HUES6 (cell line): ENCODE measurements around the gene ARL6IP4.
"Not testable (repeated sequence)": the region's sequence is repeated elsewhere in the genome, so short reads cannot be mapped to it uniquely, and the experiment has no call there.

ENCODE experiments used
- H3K27ac ChIP-seq: 2 replicates; pipeline ENCODE4 v1.7.0; 2013; ENCODE audit warnings: low read depth, mild to moderate bottlenecking, low read length, inconsistent platforms
- H3K27me3 ChIP-seq: 2 replicates; pipeline ENCODE4 v1.6.1; 2013; ENCODE audit warnings: low read length; ENCODE audit not compliant: control insufficient read depth, insufficient read depth
- H3K36me3 ChIP-seq: 2 replicates; pipeline ENCODE4 v1.6.1; 2013; ENCODE audit warnings: low read length; ENCODE audit not compliant: control insufficient read depth, insufficient read depth
- H3K4me1 ChIP-seq: 2 replicates; pipeline ENCODE4 v1.6.1; 2013; ENCODE audit warnings: low read length; ENCODE audit not compliant: control insufficient read depth, insufficient read depth
- H3K4me3 ChIP-seq: 2 replicates; pipeline ENCODE4 v1.5.1; 2013; ENCODE audit warnings: low read depth, low read length
- H3K9ac ChIP-seq: one replicate; pipeline ENCODE4 v1.6.1; 2013; ENCODE audit warnings: mild to moderate bottlenecking, low read length
- H3K9me3 ChIP-seq: 2 replicates; pipeline ENCODE4 v1.6.1; 2013; ENCODE audit warnings: low read depth, low read length; ENCODE audit not compliant: control insufficient read depth, insufficient read depth

ARL6IP4 gene

DNA sequence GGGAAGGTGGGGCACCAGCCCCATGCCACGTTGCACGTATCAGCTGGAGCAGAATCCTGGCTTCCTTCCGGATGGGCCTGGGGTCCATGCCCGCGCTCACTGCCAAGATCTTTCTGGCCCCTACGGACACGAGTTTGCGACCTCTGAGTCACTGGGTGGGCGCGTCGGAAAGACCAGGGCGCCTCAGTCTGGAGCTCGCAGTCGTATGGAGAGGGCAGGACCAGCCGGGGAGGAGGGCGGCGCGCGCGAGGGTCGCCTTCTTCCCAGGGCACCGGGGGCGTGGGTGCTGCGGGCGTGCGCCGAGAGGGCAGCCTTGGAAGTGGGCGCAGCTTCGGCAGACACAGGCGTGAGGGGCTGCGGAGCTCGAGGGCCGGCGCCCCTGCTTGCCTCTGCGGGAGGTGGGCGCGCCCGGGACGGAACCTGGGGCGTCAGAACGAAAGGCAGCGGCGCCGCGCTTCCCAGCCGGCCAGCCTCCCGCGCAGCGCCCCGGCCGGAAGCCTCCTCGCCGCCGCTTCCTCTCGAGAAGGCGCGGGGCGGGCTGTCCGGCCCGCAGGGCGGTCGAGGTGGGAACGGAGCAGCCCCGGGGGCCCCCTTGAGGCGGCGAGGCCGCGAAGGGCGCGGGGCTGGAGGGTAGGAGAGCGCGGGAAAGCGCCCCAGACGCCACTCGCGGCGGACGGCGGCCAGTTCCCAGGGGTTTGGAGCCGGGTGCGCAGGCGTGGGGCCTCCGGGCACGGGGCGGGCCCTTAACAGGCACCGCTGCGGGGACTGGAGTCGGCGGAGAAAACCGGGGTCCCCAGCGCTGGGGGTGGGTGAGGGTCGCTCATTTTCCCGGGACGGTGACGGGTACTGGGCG lies at the start of gene ARL6IP4:
ARL6IP4 (plus strand) TSS at position 499 of the 853 bp plus-strand sequence. CDS start 459 bp downstream, outside the sequence.
- H3K36me3 ChIP-seq = peaks cover 32% of the 10 kb centered on the region
- H3K9me3 ChIP-seq = no peaks in the 10 kb centered on the region
- H3K9ac ChIP-seq = peak within 1 kb of the TSS; percentile 95
- H3K4me1 ChIP-seq = peaks cover 31% of the 10 kb centered on the region
- peak within 1 kb of the TSS; percentile 91 for H3K27ac ChIP-seq
- peak within 1 kb of the TSS; percentile 89 for H3K4me3 ChIP-seq
- no peaks in the 10 kb centered on the region for H3K27me3 ChIP-seq

GRCh38 chr12:122932207-122932606 lies 48.3 kb upstream of the ARL6IP4 start:
- no peak overlapping the region for H3K9ac ChIP-seq
- no peaks in the 10 kb centered on the region for H3K9me3 ChIP-seq
- H3K27me3 ChIP-seq = no peaks in the 10 kb centered on the region
- H3K4me1 ChIP-seq = peaks cover 4% of the 10 kb centered on the region; the same call in 1 of the 2 replicates
- no peak overlapping the region for H3K4me3 ChIP-seq
- no peak overlapping the region for H3K27ac ChIP-seq
- no peaks in the 10 kb centered on the region for H3K36me3 ChIP-seq

GRCh38 chr12:122934722-122935121 lies 45.8 kb upstream of the ARL6IP4 start:
- Histone ChIP-seq H3K27ac (no peak overlapping the region), H3K36me3 (no peaks in the 10 kb centered on the region), H3K9me3 (no peaks in the 10 kb centered on the region), H3K27me3 (no peaks in the 10 kb centered on the region), H3K4me1 (peaks cover 4% of the 10 kb centered on the region; the same call in 1 of the 2 replicates), H3K9ac (no peak overlapping the region), H3K4me3 (no peak overlapping the region)

- Histone ChIP-seq H3K4me1 (peaks cover 4% of the 10 kb centered on the region; the same call in 1 of the 2 replicates), H3K4me3 (no peak overlapping the region), H3K36me3 (no peaks in the 10 kb centered on the region), H3K9me3 (no peaks in the 10 kb centered on the region), H3K27me3 (no peaks in the 10 kb centered on the region), H3K9ac (peak overlapping the region; percentile 19), H3K27ac (no peak overlapping the region)
Measured at GRCh38 chr12:122935318-122935717, 45.2 kb upstream of the ARL6IP4 start.

DNA sequence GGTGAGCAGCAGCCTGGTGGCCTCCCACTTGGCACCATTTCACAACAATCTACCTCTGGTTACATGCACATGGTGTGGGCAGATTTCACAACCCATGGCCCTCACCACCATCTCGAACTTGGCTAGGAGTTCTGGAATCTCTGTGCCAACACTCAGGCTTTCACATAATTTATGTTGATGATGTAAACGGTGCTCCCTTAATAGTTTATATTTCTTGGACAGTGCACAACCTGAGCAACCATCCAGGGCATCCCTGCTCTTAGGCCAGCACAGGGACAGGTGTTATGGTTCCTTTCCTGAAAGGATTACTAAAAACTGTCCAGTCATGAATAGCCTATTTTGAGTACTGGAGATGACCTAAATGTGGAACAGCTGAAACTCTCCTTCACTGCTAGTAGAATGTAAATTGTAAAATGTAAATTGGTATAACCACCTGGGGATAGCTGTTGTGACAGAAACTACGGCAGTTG lies 42.8 kb upstream of the ARL6IP4 start:
- no peaks in the 10 kb centered on the region for H3K9me3 ChIP-seq
- H3K27ac ChIP-seq = no peak overlapping the region
- H3K36me3 ChIP-seq = no peaks in the 10 kb centered on the region
- no peak overlapping the region for H3K9ac ChIP-seq
- H3K4me1 ChIP-seq = peaks cover 4% of the 10 kb centered on the region; the same call in 1 of the 2 replicates
- no peak overlapping the region for H3K4me3 ChIP-seq
- H3K27me3 ChIP-seq = no peaks in the 10 kb centered on the region

DNA sequence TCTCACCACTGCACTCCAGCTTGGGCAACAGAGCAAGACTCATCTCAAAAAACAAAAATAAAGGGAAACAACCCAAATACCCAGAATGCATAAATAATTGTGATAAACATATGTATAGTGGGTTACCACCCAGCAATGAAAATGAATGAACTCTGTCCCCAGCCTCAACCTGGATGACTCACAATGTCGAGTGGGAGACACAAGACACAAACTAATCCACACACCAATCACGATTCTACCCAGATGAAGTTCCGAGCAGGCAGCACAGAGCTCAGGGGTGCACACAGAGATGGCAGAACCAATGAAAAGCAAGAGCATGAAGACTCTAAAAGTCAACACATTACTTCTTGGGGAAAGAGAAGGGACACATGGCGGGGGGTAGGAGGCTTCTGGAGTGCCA lies 41.4 kb upstream of the ARL6IP4 start:
- no peak overlapping the region for H3K27ac ChIP-seq
- H3K36me3 ChIP-seq = no peaks in the 10 kb centered on the region
- no peak overlapping the region for H3K4me3 ChIP-seq
- H3K9me3 ChIP-seq = no peaks in the 10 kb centered on the region
- H3K27me3 ChIP-seq = no peaks in the 10 kb centered on the region
- H3K4me1 ChIP-seq = peaks cover 4% of the 10 kb centered on the region; the same call in 1 of the 2 replicates
- H3K9ac ChIP-seq = no peak overlapping the region

DNA sequence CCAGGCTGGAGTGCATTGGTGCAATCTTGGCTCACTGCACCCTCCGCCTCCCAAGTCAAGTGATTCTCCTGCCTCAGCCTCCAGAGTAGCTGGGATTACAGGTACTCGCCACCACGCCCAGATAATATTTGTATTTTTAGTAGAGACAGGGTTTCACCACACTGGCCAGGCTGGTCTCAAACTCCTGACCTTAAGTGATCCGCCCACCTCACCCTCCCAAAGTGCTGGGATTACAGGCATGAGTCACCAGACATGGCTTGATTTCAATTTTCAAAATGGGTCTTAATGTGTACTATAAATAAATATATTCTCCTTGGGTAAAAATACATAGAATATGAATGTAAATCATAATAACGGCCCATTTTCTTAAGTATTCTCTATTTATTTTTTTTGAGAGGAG lies 39.1 kb upstream of the ARL6IP4 start:
- not testable (repeated sequence) for H3K27me3 ChIP-seq, H3K36me3 ChIP-seq, H3K9ac ChIP-seq, H3K27ac ChIP-seq, H3K4me1 ChIP-seq, H3K4me3 ChIP-seq, H3K9me3 ChIP-seq

DNA sequence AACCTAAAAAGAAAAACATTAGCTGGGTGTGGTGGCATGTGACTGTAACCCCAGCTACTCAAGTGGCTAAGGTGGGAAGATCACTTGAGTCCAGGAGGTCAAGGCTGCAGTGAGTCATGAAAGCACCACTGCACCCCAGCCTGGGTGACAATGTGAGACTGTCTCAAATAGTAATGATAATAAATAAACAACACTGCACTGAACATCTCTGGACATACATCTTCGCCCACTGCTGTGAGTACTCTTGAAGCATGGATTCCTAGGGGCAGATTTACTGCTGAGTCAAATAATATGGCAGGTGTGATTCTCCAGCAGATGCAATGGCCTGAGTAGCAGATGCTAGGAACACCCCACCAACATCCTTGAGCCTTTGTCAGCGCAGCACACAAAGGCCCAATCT lies 37.8 kb upstream of the ARL6IP4 start:
- H3K36me3 ChIP-seq = no peaks in the 10 kb centered on the region
- no peak overlapping the region for H3K4me3 ChIP-seq
- no peaks in the 10 kb centered on the region for H3K9me3 ChIP-seq
- no peak overlapping the region for H3K9ac ChIP-seq
- peaks cover 4% of the 10 kb centered on the region; the same call in 1 of the 2 replicates for H3K27me3 ChIP-seq
- no peak overlapping the region for H3K27ac ChIP-seq
- H3K4me1 ChIP-seq = peaks cover 8% of the 10 kb centered on the region; the same call in 1 of the 2 replicates

- H3K27me3 ChIP-seq = peaks cover 4% of the 10 kb centered on the region; the same call in 1 of the 2 replicates
- H3K36me3 ChIP-seq = no peaks in the 10 kb centered on the region
- no peak overlapping the region for H3K9ac ChIP-seq
- no peaks in the 10 kb centered on the region for H3K9me3 ChIP-seq
- H3K4me1 ChIP-seq = peaks cover 8% of the 10 kb centered on the region; the same call in 1 of the 2 replicates
- H3K27ac ChIP-seq = no peak overlapping the region
- no peak overlapping the region for H3K4me3 ChIP-seq
Measured at GRCh38 chr12:122943196-122943595, 37.3 kb upstream of the ARL6IP4 start.

DNA sequence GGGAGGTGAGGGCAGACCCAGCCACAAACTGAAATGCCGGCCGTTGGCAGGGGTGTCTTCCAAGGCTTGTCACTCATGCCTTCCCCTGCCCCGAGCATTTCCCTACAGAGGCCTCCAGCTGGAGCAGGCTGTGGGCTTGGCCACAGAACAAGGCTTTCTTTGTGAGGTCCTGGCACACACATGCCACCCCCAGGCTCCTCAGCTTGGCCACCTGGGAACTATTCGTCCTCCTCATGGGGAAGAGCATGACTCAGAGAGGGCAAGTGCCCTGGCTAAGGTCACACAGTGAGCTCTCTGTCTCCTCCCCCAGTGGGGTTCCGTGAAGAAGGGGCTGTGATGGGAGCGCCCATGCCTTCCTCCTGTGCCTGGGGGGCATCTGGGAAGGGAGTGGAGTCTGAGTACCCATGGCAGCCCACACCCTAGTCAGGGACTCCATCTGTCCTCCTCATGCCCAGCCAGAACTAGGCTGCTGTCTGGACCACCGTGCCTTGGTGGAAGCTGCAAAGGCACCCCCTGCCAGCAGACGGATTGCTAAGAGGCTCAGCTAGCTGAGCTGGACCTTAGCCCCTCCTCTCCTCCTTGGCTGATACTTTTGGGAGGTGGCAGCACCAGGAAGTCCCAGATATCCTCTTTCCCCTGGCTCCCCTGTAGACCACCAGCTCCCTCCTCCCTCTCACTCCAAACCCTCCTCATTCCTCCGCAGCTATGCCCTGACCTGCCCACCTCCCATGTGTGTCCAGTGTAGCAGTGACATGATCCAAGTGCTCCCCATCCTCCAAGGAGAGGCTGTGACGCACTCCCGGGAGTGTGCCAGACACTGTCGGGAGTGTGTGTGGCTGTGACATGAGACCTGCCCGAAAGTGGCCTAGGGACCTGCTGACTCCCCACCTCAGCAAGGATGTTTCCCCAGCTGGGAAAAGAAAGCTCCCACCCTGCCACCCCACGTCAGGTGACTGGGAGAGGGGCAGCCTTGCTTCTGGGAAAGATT lies 35.6 kb upstream of the ARL6IP4 start:
- no peak overlapping the region for H3K9ac ChIP-seq
- no peak overlapping the region for H3K27ac ChIP-seq
- no peaks in the 10 kb centered on the region for H3K36me3 ChIP-seq
- peaks cover 4% of the 10 kb centered on the region; the same call in 1 of the 2 replicates for H3K27me3 ChIP-seq
- no peaks in the 10 kb centered on the region for H3K9me3 ChIP-seq
- no peak overlapping the region for H3K4me3 ChIP-seq
- H3K4me1 ChIP-seq = peaks cover 8% of the 10 kb centered on the region; the same call in 1 of the 2 replicates
